Placental pericyte (primary cell): ENCODE data around the gene GLCE. TPM values are rescaled to one million over a fixed set of nuclear protein-coding genes. Genes with fewer than 3 reads are reported as not detected.

Experiments used
- total RNA-seq: library from RNA; depleted of rRNA; stranded (reverse); fragments of >200 nt; gene quantifications from 2 replicates; pipeline ENCODE4 v1.2.3, GENCODE V29; 2012

The GLCE gene
- 29.5 and 60.0 TPM in 2 replicates for total RNA-seq

DNA sequence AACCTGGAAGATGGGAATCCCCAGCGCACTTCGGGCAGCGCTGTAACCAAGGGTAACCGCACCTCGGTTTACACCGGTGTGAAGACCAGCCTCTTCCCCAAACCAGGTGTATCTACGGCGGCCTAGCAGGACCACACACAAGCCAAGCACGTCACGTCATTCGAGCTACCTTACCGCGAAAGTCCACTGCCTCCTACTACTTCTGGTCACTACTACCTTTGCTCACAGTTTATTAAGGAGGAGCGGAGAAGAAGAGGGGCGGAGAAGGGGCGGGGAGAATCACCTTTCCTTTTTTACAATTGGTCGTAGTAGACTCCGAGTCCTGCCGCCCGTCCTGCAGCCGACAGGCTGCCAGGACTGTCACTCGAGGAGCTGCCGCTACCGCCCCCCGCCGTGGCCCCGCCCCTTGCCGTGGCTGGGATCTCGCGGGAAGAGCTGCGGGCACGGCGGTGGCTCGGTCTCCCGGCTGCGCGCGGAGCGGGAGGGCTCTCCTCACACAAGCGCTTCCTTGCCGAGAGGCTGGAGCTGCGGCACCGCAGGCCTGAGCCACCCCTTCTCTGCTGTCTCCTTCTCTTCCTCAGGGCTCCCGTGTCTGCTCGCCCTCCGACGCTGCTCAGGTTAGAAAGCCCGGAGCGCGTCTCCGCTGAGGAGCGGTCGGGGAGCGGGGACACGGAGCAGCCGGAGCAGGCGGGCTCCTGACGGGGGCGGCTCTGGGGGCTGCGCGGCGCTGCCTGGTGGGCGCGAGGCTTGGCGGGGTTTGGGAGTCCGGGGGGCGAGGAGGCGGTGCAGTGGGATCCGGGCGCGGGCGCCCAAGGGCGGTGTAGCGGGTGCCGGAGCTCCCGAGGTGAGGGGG lies at the start of gene GLCE:
GLCE (plus strand) TSS at position 495 of the 853 bp plus-strand sequence. CDS start 95,172 bp downstream, outside the sequence.

GRCh38 chr15:69298697-69299441 lies 138.4 kb downstream of the GLCE start, which contains the start of gene PAQR5:
PAQR5 (plus strand) TSS chr15:69298912; CDS start chr15:69360081, 61,169 bp downstream.

Other genes starting within 250 kb of the GLCE start
- gene SPESP1, start 230.1 kb upstream of the GLCE start, total RNA-seq: 2.4 and 4.0 TPM in 2 replicates
- 0.14 and 0.22 TPM in 2 replicates for gene NOX5, start 145.9 kb upstream of the GLCE start, total RNA-seq
- gene PAQR5, start 138.3 kb downstream of the GLCE start, total RNA-seq: 4.8 and 6.6 TPM in 2 replicates